Right ventricle myocardium superior (tissue), 1 donor: ENCODE results near the gene SYNPO2. TPM values are rescaled to one million over a fixed set of nuclear protein-coding genes. Genes with fewer than 3 reads are reported as not detected.
"Not testable (repeated sequence)": the region's sequence is repeated elsewhere in the genome, so short reads cannot be mapped to it uniquely, and the experiment has no call there.

Source experiments
- ATAC-seq: fragments of 200-7000 bp; cut with Tn5 transposase; one replicate; pipeline ENCODE4 v1.9.1; 2020; ENCODE audit warnings: mild to moderate bottlenecking; ENCODE audit not compliant: poor library complexity
- DNase-seq: peaks from one replicate; pipeline ENCODE4 v3.0.0-alpha.2; 2020
- intact Hi-C: fragments of 100-400 bp; cut with DNase I; formaldehyde crosslinking; loops from one replicate; pipeline ENCODE4 v1.11.2; 2022
- total RNA-seq: library from RNA; stranded (reverse); fragmentation: NEBNext Ultra II Directional; extraction: Animal tissue kit (Norgen Biotek cat#: 25700); gene quantifications from one replicate; pipeline ENCODE4 v1.2.1, GENCODE V29; 2021
- donor health status: DM: no; HTN: yes; CAD: no; lungs with severe emphysema.

SYNPO2 gene
- total RNA-seq, 1 donor from 2014 or later, result 196 TPM

DNA sequence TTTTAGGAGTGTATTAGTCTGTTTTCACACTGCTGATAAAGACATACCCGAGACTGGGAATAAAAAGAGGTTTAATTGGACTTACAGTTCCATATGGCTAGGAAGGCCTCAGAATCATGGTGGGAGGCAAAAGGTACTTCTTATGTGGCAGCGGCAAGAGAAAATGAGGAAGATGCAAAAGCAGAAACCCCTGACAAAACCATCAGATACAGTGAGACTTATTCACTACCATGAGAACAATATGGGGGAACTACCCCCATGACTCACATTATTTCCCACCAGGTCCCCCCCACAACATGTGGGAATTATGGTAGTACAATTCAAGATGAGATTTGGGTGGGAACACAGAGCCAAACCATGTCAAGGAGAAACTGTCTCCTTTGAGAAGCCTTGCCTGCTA, 121.6 kb downstream of the SYNPO2 start:
- DNase-seq, intact Hi-C loops, ATAC-seq: not testable (repeated sequence)

DNA sequence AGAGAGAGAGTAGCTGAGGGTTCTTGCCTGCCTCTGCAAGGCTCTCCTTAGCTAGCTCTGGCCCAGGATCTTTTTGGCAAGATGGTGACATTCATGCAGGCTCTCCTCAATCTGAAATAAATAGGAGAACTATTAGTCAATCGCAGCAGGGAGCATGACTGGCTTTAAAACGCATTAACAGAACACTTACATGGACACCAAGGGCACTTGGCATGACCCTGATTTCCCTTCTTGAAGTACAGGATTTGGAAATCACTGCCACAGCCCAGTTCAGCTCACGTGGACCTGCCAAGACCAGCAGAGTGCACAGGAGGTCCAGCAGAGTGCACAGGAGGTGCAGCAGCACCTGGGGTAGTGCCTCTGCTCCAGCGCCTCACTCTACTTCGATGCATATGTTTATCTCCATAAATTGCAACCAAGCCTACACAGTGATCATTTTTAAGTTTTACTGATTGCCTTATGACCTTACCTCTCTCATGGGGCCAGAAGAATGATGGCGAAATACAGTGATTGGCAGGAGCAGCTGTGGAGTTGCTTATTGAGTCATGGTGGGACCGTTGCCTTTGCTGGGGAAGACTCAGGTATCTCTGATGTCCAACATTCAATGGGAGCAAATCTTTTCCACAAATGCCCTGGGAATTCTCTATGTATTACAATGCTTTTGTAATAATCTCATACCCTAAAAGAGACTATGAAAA, 122.4 kb downstream of the SYNPO2 start:
- DNase-seq (peak; percentile 46), ATAC-seq (peak; percentile 79)
- intact Hi-C loops, result no loop called here

GRCh38 chr4:119011607-119011988, 122.9 kb downstream of the SYNPO2 start:
- DNase-seq, result no peak
- intact Hi-C loops, result no loop called here
- ATAC-seq, result peak; percentile 7

GRCh38 chr4:119014658-119015057, 126.0 kb downstream of the SYNPO2 start:
- DNase-seq (no peak), ATAC-seq (no peak)
- intact Hi-C loops, result no loop called here

- intact Hi-C loops, result no loop called here
- no peak for DNase-seq
- no peak for ATAC-seq
Observed at GRCh38 chr4:119016636-119017035, 128.0 kb downstream of the SYNPO2 start.

DNA sequence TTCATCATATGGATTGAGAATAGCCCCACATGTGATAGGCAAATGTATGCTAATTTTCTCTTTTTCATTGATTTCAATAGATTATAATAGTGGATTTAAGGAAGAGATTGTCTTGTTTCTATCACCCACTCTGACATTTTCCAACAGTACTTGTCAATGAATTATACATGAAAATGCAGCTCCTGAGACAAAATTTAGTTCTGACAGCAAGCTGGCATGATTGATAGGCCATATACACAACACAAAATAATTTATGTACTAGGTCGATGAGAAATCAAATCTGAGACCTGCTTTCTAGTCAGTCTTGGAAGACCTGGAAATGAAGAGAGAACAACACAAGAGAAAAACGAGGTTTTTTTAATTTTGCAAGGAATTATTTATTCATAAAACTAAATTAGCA, 129.0 kb downstream of the SYNPO2 start:
- intact Hi-C loops, result no loop called here
- ATAC-seq (no peak), DNase-seq (no peak)

- DNase-seq (no peak), ATAC-seq (peak; percentile 55)
- intact Hi-C loops, result no loop called here
Observed at GRCh38 chr4:119020158-119020557, 131.5 kb downstream of the SYNPO2 start.

GRCh38 chr4:119022520-119022919, 133.9 kb downstream of the SYNPO2 start:
- ATAC-seq, DNase-seq, intact Hi-C loops: not testable (repeated sequence)

DNA sequence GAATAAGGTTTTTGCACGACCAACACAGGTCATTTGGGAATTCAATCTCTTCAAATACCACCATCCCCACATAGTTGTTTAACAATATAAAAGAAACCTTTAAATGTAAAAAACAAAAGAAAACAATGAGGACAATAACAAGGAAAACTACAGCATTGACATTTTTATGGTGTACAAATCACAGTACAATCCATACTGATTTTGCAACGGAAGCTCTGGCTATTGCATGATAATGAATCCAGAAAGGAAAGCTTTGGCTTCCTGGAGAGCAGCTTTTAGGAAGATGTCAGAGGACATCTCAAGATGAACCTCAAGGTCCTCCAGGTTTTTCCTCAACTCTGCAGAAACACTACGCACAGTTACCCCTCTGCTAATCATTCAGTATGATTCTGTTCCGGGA, 135.4 kb downstream of the SYNPO2 start:
- intact Hi-C loops, result no loop called here

DNA sequence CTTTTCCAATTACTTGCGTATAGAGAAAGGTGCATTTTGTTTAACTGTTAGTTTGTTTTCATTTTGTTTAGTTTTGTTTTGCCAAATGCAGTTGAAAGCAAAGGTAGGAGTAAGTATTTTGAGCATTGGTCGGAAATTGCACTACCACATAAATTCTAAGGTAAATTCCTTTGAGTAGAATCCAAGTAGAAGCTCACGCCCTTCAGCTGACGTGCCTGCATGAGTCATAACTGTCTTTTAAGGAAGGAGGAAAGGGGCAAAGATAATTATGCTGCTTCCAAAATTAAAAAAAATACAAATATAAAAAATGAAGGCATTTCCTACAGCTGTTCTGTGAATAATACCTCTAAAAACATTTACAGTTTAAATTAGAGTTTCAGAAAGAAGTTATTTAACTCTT, 136.8 kb downstream of the SYNPO2 start:
- intact Hi-C loops, result no loop called here

More for the DNA sequence above, 135.4 kb downstream of the SYNPO2 start:
- no peak for ATAC-seq
- no peak for DNase-seq

GRCh38 chr4:119025916-119026661, 137.4 kb downstream of the SYNPO2 start:
- intact Hi-C loops, result no loop called here
- DNase-seq (no peak), ATAC-seq (peak; percentile 81)

More for the DNA sequence above, 136.8 kb downstream of the SYNPO2 start:
- no peak for DNase-seq
- ATAC-seq, result peak; percentile 51

GRCh38 chr4:119026662-119027444, 138.2 kb downstream of the SYNPO2 start:
- DNase-seq, result no peak
- ATAC-seq, result peak; percentile 60
- intact Hi-C loops, result no loop called here

GRCh38 chr4:119027811-119028210, 139.2 kb downstream of the SYNPO2 start:
- ATAC-seq (peak; percentile 9), DNase-seq (no peak)
- intact Hi-C loops, result no loop called here

- DNase-seq (no peak), ATAC-seq (no peak)
- intact Hi-C loops, result no loop called here
Observed at GRCh38 chr4:119028296-119028695, 139.6 kb downstream of the SYNPO2 start.

DNA sequence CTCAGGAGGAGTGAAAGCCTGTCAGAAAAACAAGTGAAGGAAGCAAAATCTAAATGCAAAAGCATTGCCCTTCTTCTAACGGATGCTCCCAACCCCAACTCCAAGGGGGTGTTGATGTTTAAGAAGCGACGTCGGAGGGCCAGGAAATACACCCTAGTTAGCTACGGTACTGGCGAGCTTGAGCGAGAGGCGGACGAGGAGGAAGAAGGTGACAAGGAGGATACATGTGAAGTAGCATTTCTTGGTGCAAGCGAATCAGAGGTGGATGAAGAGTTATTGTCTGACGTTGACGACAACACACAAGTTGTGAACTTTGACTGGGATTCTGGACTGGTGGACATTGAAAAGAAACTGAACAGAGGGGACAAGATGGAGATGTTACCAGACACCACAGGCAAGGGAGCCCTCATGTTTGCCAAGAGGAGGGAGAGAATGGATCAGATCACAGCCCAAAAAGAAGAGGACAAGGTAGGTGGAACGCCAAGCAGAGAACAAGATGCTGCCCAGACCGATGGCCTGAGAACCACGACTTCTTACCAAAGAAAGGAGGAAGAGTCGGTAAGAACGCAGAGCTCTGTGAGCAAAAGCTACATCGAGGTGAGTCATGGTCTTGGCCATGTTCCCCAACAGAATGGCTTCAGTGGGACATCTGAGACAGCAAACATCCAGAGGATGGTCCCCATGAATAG, 141.3 kb downstream of the SYNPO2 start:
- no peak for DNase-seq
- intact Hi-C loops, result no loop called here
- no peak for ATAC-seq

DNA sequence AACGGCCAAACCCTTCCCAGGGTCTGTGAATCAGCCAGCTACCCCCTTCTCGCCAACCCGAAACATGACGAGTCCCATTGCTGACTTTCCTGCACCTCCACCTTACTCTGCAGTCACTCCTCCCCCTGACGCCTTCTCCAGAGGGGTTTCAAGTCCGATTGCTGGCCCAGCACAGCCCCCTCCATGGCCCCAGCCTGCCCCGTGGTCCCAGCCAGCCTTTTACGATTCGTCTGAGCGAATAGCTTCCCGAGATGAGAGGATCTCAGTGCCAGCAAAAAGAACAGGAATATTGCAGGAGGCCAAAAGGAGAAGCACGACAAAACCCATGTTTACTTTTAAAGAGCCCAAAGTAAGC, 141.9 kb downstream of the SYNPO2 start:
- DNase-seq (no peak), ATAC-seq (no peak)
- intact Hi-C loops, result no loop called here

- ATAC-seq (no peak), DNase-seq (no peak)
- intact Hi-C loops, result no loop called here
Observed at GRCh38 chr4:119031218-119031617, 142.6 kb downstream of the SYNPO2 start.

GRCh38 chr4:119032921-119033685, 144.4 kb downstream of the SYNPO2 start:
- intact Hi-C loops, result no loop called here
- ATAC-seq, result peak; percentile 23
- no peak for DNase-seq
